ENCODE data around the gene DCAF4.
"Not testable (repeated sequence)": the region's sequence is repeated elsewhere in the genome, so short reads cannot be mapped to it uniquely, and the experiment has no call there.

Gene DCAF4

DNA sequence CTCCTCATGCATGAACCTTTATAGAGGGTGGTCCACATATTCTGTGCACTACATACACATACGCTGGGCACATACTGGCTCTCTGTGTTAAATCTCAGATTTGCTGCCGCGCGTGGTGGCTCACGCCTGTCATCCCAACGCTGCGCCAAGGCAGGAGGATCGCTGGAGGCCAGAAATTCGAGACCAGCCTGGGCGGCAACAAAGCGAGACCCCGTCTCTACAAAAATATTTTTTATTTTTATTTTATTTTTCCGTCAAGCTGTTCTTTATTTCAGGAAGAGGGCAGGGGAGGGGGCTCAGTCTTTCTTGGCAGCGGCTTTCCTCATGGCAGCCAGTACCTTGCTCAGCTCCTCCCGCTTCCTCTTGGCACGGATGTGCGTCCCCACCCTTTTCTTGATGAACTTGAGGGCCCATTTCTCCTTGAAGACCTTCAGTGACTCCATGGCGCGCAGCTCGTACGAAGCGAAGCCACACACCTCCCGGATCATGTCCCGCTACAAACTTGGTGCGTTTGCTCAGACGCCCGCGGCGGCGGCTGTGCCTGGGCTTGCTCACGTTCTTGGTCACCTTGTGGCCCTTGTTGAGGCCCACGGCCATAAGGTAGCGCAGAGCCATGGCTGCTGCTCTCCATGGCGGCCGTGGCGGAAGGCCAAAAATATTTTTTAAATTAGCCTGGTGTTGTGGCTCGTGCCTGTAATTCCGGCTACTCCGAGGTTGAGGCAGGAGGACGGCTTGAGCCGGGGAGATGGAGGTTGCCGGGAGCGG, 3.2 kb downstream of the DCAF4 start:
- FAIRE-seq, result no peak

DNA sequence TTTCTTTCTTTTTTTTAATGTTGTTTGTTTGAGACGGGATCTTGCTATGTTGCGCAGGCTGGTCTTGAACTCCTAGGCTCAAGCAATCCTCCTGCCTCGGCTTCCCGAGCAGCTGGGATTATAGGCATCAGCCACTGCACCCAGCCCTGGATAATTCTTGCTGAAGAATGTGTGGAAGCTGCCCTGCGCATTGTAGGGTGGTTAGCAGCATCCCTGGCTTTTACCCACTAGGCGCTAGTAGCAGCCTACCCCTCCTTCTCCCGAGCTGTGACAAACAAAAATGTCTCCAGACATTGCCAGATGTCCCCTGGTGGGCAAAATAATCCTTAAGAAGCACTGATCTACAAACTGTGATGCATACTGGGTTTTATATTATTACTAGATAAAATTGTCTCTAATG, 6.6 kb downstream of the DCAF4 start:
- FAIRE-seq (no peak), DNase-seq (ENCODE audit: insufficient read length, low spot score) (no peak)

More for the DNA sequence above, 3.2 kb downstream of the DCAF4 start:
- no peak for DNase-seq (ENCODE audit: insufficient read length, low spot score)

DNA sequence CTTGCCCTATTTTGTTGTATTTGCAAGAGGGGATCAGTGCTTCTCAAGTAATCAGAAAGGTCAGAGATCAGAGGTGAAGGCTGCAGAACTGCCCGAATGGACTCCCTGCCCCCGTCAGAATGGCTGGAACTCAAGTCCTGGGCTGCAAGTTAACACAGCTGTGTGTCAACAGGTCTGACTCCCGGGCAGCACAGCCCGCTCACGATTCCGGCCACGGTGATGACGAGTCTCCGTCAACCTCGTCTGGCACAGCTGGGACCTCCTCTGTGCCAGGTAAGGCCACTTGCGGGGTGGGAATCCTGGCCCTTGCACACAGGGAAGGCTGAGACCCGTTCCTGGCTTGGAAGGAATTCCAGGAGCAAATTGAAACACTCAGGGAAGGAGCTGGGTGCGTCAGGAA, 13.4 kb downstream of the DCAF4 start:
- DNase-seq (ENCODE audit: insufficient read length, low spot score) (no peak), FAIRE-seq (no peak)

DNA sequence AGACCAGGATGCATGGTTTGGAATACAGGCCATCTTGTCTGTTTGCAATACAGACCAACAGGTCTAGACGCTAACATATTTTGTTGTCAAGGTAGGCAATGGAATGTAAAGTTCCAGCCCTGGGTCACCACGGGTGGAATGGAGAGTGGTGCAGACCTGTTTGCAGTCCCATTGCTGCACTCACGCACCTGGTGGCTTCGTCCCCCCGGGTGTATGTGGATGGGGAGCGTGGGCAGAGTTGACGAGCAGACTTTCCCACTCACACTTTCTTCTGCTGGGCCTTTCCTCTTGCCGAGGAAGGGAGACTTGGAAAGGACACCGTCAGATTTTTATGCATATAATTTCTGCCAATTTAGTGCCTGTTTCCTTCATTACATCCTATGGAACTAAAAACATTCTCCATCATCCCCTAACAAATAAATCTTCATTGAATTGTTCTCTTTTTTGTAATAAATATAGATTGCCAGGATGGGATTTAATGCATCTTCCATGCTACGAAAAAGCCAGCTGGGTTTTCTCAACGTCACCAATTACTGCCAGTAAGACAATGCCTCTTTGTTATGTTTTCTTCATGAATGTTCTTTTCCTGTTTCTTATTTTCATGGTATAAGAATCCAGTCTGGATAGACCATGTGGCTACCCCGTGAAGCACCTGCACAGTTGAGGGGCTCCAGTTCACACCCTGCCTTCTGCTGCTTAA, 15.2 kb downstream of the DCAF4 start:
- DNase-seq (ENCODE audit: insufficient read length, low spot score), result no peak
- no peak for FAIRE-seq

DNA sequence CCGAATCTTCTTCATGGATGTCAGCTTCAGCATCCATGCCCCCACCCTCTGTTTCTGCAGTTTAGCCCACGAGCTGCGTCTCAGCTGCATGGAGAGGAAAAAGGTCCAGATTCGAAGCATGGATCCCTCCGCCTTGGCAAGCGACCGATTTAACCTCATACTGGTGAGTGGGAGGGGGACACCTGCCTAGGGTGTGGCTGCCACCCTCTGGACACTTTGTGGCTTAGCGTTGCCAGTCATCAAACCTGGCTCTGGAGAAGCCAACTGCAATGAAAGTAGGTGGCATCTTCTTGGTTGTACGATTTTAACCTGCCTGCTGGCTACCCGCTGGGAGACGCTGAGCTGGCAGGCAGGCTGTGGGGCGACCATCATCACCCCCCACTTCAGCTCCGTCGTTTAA, 16.7 kb downstream of the DCAF4 start:
- FAIRE-seq, result no peak
- DNase-seq (ENCODE audit: insufficient read length, low spot score), result no peak

DNA sequence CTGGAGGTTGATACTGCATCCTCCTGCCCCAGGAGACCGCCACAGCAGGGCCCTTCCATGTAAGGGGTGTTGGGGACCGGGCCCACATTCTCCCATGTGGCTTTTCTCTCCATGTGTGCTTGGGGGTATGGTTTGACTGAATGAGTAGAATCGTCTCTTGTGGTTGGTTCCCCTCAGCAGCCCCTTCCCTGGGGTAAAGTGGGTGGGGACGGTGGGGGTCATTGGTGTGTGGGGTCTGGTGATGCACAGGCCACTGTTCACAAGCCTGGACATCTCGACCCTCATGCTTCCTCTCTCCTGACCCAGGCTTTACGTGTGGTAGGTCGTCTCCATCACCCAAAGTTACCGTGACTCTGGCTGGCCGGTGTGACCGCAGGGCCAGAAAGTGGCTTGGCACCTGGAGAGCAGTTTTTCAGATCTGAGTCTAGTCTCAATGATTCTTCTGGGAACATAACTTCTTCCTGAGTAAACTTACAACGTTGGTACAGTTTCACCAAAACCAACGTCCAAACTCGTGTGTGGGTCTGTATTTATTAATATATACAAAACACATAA, 17.7 kb downstream of the DCAF4 start:
- DNase-seq (ENCODE audit: insufficient read length, low spot score), result no peak
- no peak for FAIRE-seq

DNA sequence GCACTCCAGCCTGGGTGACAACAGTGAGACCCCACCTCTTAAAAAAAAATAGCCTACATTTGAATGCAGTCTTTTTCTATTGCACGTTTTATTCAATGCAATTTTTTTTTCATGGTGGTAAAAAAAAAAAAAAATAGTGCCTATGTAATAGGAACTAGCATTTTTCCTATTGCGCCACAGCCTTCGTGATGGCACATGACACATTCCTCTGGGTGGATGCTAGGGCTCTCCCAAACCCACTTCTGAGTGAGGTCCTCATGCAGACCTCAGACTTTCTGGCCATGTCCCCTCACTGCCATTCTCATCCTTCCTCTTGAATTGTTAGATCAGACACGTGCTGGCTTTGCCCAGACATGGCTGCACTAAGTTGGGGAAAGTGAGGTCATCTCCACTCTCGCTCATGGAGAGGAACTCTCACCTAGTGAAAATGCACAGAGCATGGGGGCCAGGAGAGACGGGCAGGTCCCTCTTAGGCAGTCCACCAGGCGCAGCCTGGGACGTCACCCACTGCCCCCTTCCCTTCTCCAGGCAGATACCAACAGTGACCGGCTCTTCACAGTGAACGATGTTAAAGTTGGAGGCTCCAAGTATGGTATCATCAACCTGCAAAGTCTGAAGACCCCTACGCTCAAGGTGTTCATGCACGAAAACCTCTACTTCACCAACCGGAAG, 19.2 kb downstream of the DCAF4 start:
- DNase-seq (ENCODE audit: insufficient read length, low spot score), result no peak
- FAIRE-seq, result no peak

DNA sequence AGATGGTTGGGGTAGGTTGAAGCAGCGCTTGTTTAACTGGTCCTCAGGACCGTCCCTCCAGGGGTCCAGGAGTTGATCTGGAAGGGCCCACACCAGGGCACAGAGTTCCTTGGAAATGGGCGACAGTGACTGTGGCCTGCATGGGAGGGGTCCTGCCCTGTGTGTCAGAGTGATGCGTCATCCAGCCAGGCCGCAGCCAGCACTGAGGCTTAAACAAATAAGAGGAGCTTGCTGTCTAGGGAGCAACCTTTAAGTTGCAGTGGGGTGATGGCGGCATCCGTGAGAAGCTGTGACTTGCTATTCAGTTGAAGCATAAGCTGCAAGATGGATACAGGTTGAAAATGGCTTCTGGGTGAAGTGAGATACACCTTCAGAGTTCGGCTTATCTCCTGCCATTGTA, 20.2 kb downstream of the DCAF4 start:
- FAIRE-seq (no peak), DNase-seq (ENCODE audit: insufficient read length, low spot score) (no peak)

DNA sequence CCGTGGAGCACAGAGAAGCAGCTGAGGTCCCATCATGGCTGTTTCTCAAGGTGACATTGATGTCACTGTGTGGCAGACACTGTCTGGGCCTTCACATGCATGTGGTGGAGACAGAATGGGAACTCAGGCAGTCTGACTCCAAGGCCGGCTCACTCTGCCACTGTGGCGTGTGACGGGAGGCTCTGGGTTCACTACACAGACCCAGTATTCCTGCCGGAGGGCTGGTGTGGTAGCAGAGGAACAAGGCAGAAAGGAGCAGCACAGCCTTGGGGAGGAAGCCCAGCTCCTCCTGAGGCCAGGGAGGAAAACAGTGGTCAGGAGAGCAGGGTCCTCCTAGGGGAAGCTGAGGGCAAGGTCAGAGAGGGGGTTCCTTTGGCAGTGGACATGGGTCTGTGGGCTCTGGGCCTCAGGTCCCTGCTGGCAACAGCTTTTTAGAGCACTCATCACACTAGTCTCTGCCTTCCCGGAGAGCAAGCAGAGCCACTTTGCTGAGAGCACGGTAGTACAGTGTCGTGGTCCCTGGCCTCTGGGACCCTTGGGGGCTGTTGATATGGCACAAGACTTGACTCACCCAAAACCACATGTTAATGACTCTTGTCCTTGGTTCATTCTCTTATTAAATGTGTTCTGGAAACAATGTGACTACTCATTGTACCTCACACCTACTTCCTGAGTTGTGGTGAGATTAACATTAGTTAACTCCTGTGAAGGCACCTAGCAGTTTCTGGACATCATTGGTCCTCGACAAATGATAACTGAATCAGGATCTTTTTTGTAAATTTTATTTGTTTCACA, 21.3 kb downstream of the DCAF4 start:
- FAIRE-seq, result no peak
- no peak for DNase-seq (ENCODE audit: insufficient read length, low spot score)

DNA sequence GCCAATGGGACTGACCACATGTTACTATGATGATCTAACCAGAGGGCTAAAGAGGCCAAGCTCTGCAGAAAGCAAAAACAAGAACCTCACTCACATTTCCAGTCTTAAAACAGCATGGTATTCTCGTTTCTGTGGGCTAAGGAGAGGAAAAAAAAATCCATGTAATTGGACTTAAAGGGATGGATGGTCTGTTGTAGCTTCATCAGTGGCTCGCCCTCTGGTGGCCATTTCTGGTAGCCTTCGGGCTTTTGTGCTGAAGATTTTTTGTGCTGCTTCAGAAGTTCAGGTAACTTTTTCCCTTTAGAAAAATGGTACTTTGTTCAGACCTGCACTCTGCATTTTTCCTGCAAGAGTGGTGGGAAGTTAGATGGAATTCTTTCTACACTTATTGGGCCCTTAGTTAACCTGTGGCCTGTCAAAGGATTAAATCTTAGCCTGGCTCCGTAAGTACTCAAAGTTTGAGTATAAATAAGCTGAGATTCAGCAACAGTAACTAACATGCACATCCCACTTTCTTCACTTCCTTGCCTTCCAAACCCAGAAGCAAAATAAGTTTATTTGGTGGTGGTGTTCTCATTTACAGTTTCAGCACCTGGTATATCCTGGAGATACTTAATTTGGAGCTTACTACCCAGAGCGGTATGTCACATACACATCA, 22.3 kb downstream of the DCAF4 start:
- FAIRE-seq (peak; percentile 45), DNase-seq (ENCODE audit: insufficient read length, low spot score) (peak; percentile 61)

DNA sequence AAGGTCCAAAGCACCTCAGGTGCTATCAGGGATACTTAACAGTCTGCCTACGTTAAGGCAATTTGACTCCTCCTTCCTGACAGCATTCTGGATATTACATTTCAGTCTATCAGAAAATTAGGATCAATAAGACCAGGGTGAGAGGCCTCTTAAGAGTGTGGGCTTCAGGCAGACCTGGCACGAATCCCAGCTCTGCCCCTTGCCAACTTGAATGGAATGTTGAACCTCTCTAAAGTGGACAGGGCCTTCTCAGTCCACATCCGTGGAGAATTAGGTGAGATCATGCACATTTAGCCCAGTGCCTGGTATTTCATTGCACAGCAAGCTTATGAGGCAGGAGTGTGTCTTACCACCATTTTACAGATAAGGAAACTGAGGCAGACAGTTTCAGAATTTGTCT, 25.9 kb downstream of the DCAF4 start:
- DNase-seq (ENCODE audit: insufficient read length, low spot score) (no peak), FAIRE-seq (no peak)

DNA sequence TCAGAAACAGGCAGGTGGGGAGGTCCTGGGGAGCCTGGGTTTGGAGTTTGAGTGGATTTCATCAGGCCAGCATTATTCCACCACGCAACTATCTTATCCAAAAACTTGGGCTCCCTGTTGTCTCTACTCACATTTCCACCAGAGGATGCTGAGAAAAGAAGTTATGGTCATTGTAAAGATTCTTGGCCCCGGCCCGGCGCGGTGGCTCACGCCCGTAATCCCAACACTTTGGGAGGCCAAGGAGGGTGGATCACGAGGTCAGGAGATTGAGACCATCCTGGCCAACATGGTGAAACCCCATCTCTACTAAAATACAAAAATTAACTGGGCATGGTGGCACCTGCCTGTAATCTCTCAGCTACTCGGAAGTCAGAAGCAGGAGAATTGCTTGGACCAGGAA, 30.5 kb downstream of the DCAF4 start:
- FAIRE-seq; DNase-seq (ENCODE audit: insufficient read length, low spot score): not testable (repeated sequence)

DNA sequence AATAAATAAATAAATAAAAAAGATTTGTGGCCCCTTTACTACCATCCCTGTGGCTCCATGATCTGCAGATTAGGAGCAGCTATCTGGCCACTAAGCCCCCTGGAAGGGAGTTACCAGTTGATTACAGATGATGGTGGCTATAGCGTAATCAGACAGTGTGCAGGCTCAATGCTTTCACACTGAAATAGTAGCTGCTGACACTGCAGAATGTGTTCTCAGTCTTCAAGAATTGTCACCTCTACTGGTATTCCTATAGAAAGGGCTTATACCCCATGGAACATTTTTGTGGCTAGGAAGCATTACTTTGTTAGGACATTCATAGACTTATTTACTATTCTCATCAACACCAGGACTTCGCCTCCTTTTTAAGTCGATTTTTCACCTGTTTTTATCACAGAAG, 30.9 kb downstream of the DCAF4 start:
- FAIRE-seq (no peak), DNase-seq (ENCODE audit: insufficient read length, low spot score) (no peak)

DNA sequence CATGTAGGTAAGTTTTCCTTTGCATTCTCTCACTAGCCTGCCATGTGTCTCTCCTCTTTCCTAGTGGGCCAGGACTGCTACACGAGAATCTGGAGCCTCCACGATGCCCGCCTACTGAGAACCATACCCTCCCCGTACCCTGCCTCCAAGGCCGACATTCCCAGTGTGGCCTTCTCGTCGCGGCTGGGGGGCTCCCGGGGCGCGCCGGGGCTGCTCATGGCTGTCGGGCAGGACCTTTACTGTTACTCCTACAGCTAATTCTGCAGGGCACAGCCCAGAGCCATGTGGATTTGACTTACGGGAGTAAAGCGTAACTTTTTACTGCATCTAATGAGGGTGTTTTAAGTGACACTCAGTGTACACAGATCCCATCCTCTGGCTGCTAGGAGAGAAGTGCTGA, 32.3 kb downstream of the DCAF4 start:
- FAIRE-seq, result no peak
- no peak for DNase-seq (ENCODE audit: insufficient read length, low spot score)

DNA sequence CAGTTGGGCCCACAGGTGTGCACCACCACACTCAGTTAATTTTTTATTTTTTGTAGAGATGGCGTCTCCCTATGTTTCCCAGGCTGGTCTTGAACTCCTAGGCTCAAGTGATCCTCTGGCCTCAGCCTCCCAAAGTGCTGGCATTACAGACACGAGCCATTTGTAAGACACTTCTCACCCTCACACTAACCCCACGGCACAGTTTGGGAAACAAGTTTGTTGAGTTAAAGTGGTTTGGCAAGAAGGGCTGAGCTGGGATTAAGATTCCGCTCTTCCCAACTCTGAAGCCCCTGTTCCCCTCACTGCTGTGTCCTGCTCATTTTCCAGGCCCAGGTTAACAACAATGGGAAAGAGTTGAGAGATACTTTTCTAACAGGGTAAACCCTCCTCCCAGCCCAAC, 34.8 kb downstream of the DCAF4 start:
- not testable (repeated sequence) for DNase-seq (ENCODE audit: insufficient read length, low spot score); FAIRE-seq

DNA sequence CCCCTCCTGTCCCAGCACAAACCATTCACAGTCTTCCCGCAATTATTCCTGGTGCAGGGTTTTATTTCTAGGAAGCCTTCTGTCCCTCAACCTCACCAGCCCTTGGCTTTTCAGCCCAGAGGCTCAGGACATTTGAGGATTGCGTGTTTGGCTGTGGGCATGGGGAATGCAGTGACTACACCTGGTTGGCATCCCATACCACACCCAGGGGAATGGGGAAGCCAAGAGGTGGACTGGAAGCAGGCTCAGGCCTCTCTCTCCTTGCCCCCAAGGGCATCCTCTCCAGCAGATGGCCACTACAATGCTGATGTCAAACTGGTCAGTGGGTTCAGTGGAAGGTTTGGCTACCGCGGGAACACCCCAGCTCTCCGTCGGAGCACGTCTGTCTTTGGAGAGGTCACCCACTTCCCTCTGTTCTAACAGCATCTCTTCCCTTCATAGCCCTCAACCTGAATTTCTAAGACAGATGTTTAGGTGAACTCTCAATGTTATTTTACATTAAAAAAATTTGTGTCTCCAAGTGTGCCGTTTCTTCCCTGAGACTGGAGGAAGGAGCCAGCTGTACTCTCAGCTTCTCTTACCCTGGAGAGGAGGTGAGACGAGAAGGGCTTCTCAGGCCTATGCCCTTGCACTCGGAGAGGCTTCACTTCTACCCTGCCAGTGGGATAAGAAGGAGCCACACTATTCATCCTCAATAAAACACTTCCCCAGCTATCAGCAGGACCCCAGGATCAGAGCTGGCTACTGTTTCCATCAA, 35.5 kb downstream of the DCAF4 start:
- no peak for DNase-seq (ENCODE audit: insufficient read length, low spot score)
- no peak for FAIRE-seq

DNA sequence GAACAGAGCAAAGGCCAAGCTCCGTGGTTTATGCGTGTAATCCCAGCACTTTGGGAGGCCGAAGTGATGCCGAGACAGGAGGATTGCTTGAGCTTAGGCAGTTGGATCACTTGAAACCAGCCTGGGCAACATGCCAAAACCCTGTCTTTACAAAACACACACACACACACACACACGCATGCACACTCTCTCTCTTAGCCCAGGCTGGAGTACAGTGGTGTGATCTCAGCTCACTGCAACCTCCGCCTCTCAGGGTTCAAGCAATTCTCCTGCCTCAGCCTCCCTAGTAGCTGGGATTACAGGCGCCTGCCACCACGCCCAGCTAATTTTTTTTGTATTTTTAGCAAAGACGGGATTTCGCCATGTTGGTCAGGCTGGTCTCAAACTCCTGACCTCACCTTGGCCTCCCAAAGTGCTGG, 36.1 kb downstream of the DCAF4 start:
- DNase-seq (ENCODE audit: insufficient read length, low spot score); FAIRE-seq: not testable (repeated sequence)

DNA sequence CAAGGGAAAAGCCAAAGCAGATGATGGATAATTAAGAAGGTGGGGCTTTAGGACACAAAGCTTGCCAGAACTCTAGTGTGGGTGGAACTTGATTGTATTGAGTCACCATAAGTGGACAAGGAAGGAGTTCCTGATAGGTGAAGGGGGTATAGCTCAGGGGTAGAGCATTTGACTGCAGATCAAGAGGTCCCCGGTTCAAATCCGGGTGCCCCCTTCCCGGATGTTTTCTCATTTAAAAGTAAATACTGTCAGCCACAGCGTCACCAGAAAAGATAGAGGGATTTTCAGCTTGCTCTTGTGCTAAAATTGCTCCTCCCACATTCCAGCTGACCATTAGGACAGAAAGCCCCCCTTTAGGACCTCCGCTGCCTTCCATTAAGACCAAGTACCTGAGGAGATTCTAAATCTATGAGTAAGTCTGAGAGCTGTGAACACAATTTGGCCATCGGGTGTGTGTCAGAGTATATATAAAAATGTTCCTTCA, 36.6 kb downstream of the DCAF4 start:
- no peak for FAIRE-seq
- no peak for DNase-seq (ENCODE audit: insufficient read length, low spot score)

DNA sequence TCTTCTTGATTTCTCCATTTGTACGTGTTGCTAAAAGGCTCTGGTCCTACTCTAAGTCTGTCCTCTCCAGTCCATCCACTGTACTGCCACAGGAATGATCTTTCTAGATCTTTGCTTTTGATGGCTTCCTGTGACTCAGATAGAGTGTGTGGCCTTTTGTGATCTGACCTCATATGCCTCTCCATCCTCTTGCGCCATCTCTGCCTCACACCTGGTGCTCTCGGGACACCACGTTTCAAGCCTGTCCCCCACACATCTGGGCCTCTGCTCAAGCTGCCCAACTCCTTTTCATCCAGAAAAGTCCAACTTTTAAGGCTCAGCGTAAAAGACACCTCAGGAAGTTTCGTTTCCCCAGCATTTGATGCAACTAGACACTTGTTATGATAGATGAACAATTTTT, 39.0 kb downstream of the DCAF4 start:
- FAIRE-seq (no peak), DNase-seq (ENCODE audit: insufficient read length, low spot score) (no peak)

Data from GM19239 (cell line).